HTERT RPE-1 (cell line): ENCODE measurements around the gene ZBTB2.
"Not testable (repeated sequence)": the region's sequence is repeated elsewhere in the genome, so short reads cannot be mapped to it uniquely, and the experiment has no call there.

Source experiments
- in situ Hi-C: fragments of 300-500 bp; cut with MboI; formaldehyde crosslinking; loops from 4 replicates; pipeline ENCODE4 v1.14.3; 2020; ENCODE audit warnings: low sequenced_read_pairs

ZBTB2 gene

GRCh38 chr6:151374036-151374683 is 17.2 kb downstream of the ZBTB2 start:
- in situ Hi-C loops: no loop called here

- in situ Hi-C loops: no loop called here
These were observed 19.2 kb downstream of the ZBTB2 start for GRCh38 chr6:151372164-151372563.

- in situ Hi-C loops: no loop called here
These were observed 20.8 kb downstream of the ZBTB2 start for GRCh38 chr6:151370509-151371078.

- in situ Hi-C loops: no loop called here
These were observed 26.1 kb downstream of the ZBTB2 start for GRCh38 chr6:151365233-151365632.

GRCh38 chr6:151359486-151359885 is 31.9 kb downstream of the ZBTB2 start:
- in situ Hi-C loops: no loop called here

GRCh38 chr6:151358475-151358874 is 32.9 kb downstream of the ZBTB2 start:
- in situ Hi-C loops: no loop called here

GRCh38 chr6:151357758-151358436 is 33.5 kb downstream of the ZBTB2 start:
- in situ Hi-C loops: no loop called here

- in situ Hi-C loops: not testable (repeated sequence)
These were observed 34.4 kb downstream of the ZBTB2 start for GRCh38 chr6:151356983-151357382.

- in situ Hi-C loops: no loop called here
These were observed 37.6 kb downstream of the ZBTB2 start for GRCh38 chr6:151353795-151354194.

- in situ Hi-C loops: no loop called here
These were observed 38.7 kb downstream of the ZBTB2 start for GRCh38 chr6:151352410-151353396.

- in situ Hi-C loops: no loop called here
These were observed 39.6 kb downstream of the ZBTB2 start for GRCh38 chr6:151351731-151352130.

GRCh38 chr6:151351146-151351700 is 40.1 kb downstream of the ZBTB2 start:
- in situ Hi-C loops: no loop called here

- in situ Hi-C loops: no loop called here
These were observed 40.8 kb downstream of the ZBTB2 start for GRCh38 chr6:151350442-151351145.

- in situ Hi-C loops: no loop called here
These were observed 41.6 kb downstream of the ZBTB2 start for GRCh38 chr6:151349651-151350270.

- in situ Hi-C loops: not testable (repeated sequence)
These were observed 48.6 kb downstream of the ZBTB2 start for GRCh38 chr6:151342750-151343149.

GRCh38 chr6:151341476-151342195 is 49.7 kb downstream of the ZBTB2 start:
- in situ Hi-C loops: no loop called here

GRCh38 chr6:151340219-151340978 is 51.0 kb downstream of the ZBTB2 start:
- in situ Hi-C loops: no loop called here

- in situ Hi-C loops: no loop called here
These were observed 52.0 kb downstream of the ZBTB2 start for GRCh38 chr6:151339369-151339768.
